ENCODE results near the gene EFTUD2.

DNA sequence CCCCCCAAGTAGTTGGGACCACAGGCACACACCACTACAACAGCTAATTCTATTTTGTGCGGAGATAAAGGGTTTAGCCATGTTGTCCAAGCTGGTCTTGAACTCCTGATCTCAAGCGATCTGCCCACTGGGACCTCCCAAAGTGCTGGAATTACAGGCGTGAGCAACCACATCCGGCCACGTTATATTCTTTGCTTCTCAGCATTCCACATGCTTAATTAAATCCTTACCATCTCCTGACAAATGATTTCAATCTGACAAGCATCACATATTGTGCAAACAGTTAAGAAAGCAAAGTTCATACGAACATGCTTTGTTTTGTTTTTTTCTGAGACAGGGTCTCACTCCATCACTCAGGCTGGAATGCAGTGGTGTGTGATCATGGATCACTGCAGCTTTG is 33.3 kb downstream of the EFTUD2 start:
- TF ChIP-seq, protein P1, sequence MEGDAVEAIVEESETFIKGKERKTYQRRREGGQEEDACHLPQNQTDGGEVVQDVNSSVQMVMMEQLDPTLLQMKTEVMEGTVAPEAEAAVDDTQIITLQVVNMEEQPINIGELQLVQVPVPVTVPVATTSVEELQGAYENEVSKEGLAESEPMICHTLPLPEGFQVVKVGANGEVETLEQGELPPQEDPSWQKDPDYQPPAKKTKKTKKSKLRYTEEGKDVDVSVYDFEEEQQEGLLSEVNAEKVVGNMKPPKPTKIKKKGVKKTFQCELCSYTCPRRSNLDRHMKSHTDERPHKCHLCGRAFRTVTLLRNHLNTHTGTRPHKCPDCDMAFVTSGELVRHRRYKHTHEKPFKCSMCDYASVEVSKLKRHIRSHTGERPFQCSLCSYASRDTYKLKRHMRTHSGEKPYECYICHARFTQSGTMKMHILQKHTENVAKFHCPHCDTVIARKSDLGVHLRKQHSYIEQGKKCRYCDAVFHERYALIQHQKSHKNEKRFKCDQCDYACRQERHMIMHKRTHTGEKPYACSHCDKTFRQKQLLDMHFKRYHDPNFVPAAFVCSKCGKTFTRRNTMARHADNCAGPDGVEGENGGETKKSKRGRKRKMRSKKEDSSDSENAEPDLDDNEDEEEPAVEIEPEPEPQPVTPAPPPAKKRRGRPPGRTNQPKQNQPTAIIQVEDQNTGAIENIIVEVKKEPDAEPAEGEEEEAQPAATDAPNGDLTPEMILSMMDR (conservative IDR thresholded peaks at IDR 0.05 in 1 of 2, IDR thresholded peaks at IDR 0.05 in 1 of 2; ENCODE audit: low read depth in 1 of 2, low read length in 2 of 2) = no peak
- TF ChIP-seq EZH2 (IDR thresholded peaks at IDR 0.05; ENCODE audit: low read length, missing control alignments) = no peak

Data from fibroblast of lung (primary cell).